HT1080 (cell line): ENCODE measurements around the gene OSTC. TPM values are rescaled to one million over a fixed set of nuclear protein-coding genes. Genes with fewer than 3 reads are reported as not detected.
"Not testable (repeated sequence)": the region's sequence is repeated elsewhere in the genome, so short reads cannot be mapped to it uniquely, and the experiment has no call there.

Source experiments
- DNase-seq: peaks from one replicate; pipeline ENCODE4 v3.0.0-alpha.2; 2015; ENCODE audit warnings: low read depth
- small RNA-seq: library from RNA; depleted of rRNA; stranded (forward); fragments of <200 nt; gene quantifications from one replicate; pipeline ENCODE3, GENCODE V24; 2014
- total RNA-seq: library from RNA; depleted of rRNA; stranded (reverse); fragments of >200 nt; shearing (Covaris generic); gene quantifications from 2 replicates; pipeline ENCODE4 v1.2.3, GENCODE V29; 2014; rRNA removed

Gene OSTC
- total RNA-seq, 1 experiment from 2014 or later = 86.3 TPM

- not testable (repeated sequence) for DNase-seq
Observed at GRCh38 chr4:108710578-108710977, 60.2 kb downstream of the OSTC start.

GRCh38 chr4:108714880-108715279, 64.5 kb downstream of the OSTC start:
- no peak for DNase-seq

GRCh38 chr4:108716340-108716739, 65.9 kb downstream of the OSTC start:
- no peak for DNase-seq

GRCh38 chr4:108717386-108717785, 67.0 kb downstream of the OSTC start:
- no peak for DNase-seq

Small RNA genes within 50 kb of the gene (small RNA-seq; reads per million reads assigned to genes)
- gene RNU6-431P = not detected

Other genes with a start within 250 kb of the OSTC start
- gene RPL34, start 30.0 kb upstream of the OSTC start, total RNA-seq = 1,285 and 1,593 TPM in 2 replicates
- not detected in 2 replicates for gene ETNPPL, start 112.5 kb downstream of the OSTC start, total RNA-seq